K562 (cell line): Measurements from ENCODE around the gene DNAJC11. TPM values are rescaled to one million over a fixed set of nuclear protein-coding genes. Genes with fewer than 3 reads are reported as not detected.
A peak's percentile ranks its signal among the peaks of the same experiment; 100 is the strongest.

Experiments
- ATAC-seq: fragments of 200-7000 bp; cut with Tn5 transposase; 3 replicates; pipeline ENCODE4 v1.9.1; 2020; ENCODE audit warnings: moderate library complexity
- BruUV-seq: library from RNA; stranded (reverse); fragments of 400-500 nt; replicated peaks from 2 replicates; lab custom pipeline; 2021; lab: Mats Ljungman, UMichigan
- CTCF ChIA-PET: fragments of 300-600 bp; formaldehyde crosslinking; extraction: SDS; loops from one replicate; lab custom pipeline; 2021; ENCODE audit warnings: low intra/inter-chr PET ratio; lab: Yijun Ruan, JAX
- POLR2A ChIA-PET: fragments of 300-600, 350-650 bp; sonication (Branson Sonifier 250); formaldehyde crosslinking; extraction: SDS; loops from one replicate; lab custom pipeline; 2021; ENCODE audit warnings: antibody characterized with exemption, inconsistent platforms; lab: Yijun Ruan, JAX
- DNase-seq, 4 experiments: peaks; one replicate each; pipeline versions ENCODE4 v3.0.0 to v3.0.0-alpha.2; 2011 to 2018; ENCODE audit warnings: low spot score in 3 of 4, mixed read lengths in 3 of 4; ENCODE audit errors: extremely low read depth in 1 of 4
- FAIRE-seq: peaks from 2 replicates; lab custom pipeline; 2011; peaks lifted over from hg19 to GRCh38; lab: Jason Lieb, UNC
- H2AFZ ChIP-seq: 2 replicates; pipeline ENCODE4 v1.6.0; 2011; ENCODE audit warnings: low read depth, low read length, control low read depth, inconsistent platforms
- H3K27ac ChIP-seq: fragments of 200-600 bp; 3 replicates; pipeline ENCODE4 v1.8.0; 2011; ENCODE audit warnings: low read depth, mild to moderate bottlenecking, control low read depth, inconsistent platforms, low read length, moderate library complexity, mixed read lengths; ENCODE audit errors: extremely low read depth
- H3K27me3 ChIP-seq, 2 experiments: fragments of 300-600 bp in 1 of 2; 2 replicates in 1 of 2; 3 replicates in 1 of 2; pipeline versions ENCODE4 v1.6.0 to v1.8.0; 2011; ENCODE audit warnings: inconsistent platforms in 2 of 2, low read length in 2 of 2, mild to moderate bottlenecking in 1 of 2, mixed read lengths in 1 of 2, moderate library complexity in 1 of 2; ENCODE audit not compliant: control insufficient read depth in 2 of 2, insufficient read depth in 2 of 2
- H3K36me3 ChIP-seq: fragments of 300-600 bp; 3 replicates; pipeline ENCODE4 v1.8.0; 2011; ENCODE audit warnings: mild to moderate bottlenecking, low read length, inconsistent platforms; ENCODE audit not compliant: control insufficient read depth, insufficient read depth
- H3K4me1 ChIP-seq, 2 experiments: fragments of 200-600 bp in 1 of 2; replicated peaks in 1 of 2; 2 replicates in 1 of 2; 3 replicates in 1 of 2; pipeline versions ENCODE4 v1.5.1 to v1.8.0; 2011; ENCODE audit warnings: inconsistent platforms in 2 of 2, low read length in 2 of 2, mild to moderate bottlenecking in 1 of 2, mixed read lengths in 1 of 2, moderate library complexity in 1 of 2; ENCODE audit not compliant: control insufficient read depth in 2 of 2, insufficient read depth in 2 of 2
- H3K4me2 ChIP-seq: 2 replicates; pipeline ENCODE4 v1.6.1; 2011; ENCODE audit warnings: low read length, control low read depth, inconsistent platforms, mixed read lengths; ENCODE audit not compliant: insufficient read depth
- H3K4me3 ChIP-seq: fragments of 200-600 bp; sonication (generic), shearing (Covaris generic); 2 replicates; pipeline ENCODE4 v1.5.1; 2016; ENCODE audit warnings: control low read depth, inconsistent platforms
- H3K79me2 ChIP-seq: fragments of 200-600 bp; 3 replicates; pipeline ENCODE4 v1.8.0; 2011; ENCODE audit warnings: low read length, inconsistent platforms; ENCODE audit not compliant: control insufficient read depth, insufficient read depth
- H3K9ac ChIP-seq, 2 experiments: 2 replicates each; pipeline versions ENCODE4 v1.6.0 to v1.6.1; 2011; ENCODE audit warnings: low read depth in 2 of 2, low read length in 2 of 2, control low read depth in 1 of 2, inconsistent platforms in 1 of 2, mild to moderate bottlenecking in 1 of 2, mixed read lengths in 1 of 2; ENCODE audit not compliant: insufficient read depth in 1 of 2
- H3K9me1 ChIP-seq: one replicate; pipeline ENCODE4 v1.6.0; 2011; ENCODE audit warnings: inconsistent platforms, mild to moderate bottlenecking, low read length, moderate library complexity; ENCODE audit not compliant: control insufficient read depth, insufficient read depth
- H3K9me3 ChIP-seq: replicated peaks from 2 replicates; pipeline ENCODE4 v1.5.1; 2011; ENCODE audit warnings: low read depth, low read length, inconsistent platforms; ENCODE audit not compliant: control insufficient read depth, insufficient read depth
- H4K20me1 ChIP-seq: replicated peaks from 2 replicates; pipeline ENCODE4 v1.6.1; 2011; ENCODE audit warnings: low read length, inconsistent platforms, mixed read lengths; ENCODE audit not compliant: control insufficient read depth, insufficient read depth
- CEBPG ChIP-seq, 3 experiments: fragments of 200-800 bp in 1 of 3; sonication (Bioruptor generic) in 1 of 3; sonication (generic) in 1 of 3; formaldehyde crosslinking in 1 of 3; IDR thresholded peaks in 2 of 3; conservative IDR thresholded peaks in 1 of 3; 2 replicates each; pipeline versions ENCODE4 v1.6.1 to v1.8.0; 2016 to 2022; ENCODE audit warnings: missing compliant biosample characterization in 2 of 3, missing genetic modification characterization in 2 of 3, mild to moderate bottlenecking in 1 of 3, missing genetic modification reagents in 1 of 3
- GTF2F1 ChIP-seq: IDR thresholded peaks from 2 replicates; pipeline ENCODE4 v1.6.1; 2011; ENCODE audit warnings: low read depth, low read length, improper control_type of control experiment
- MBD2 ChIP-seq: sonication (generic); IDR thresholded peaks from 2 replicates; pipeline ENCODE4 v1.6.1; 2016; ENCODE audit warnings: low read depth, borderline replicate concordance
- NFYB ChIP-seq: IDR thresholded peaks from 2 replicates; pipeline ENCODE4 v1.6.1; 2011; ENCODE audit warnings: mild to moderate bottlenecking, moderate library complexity; ENCODE audit not compliant: insufficient read length; ENCODE audit errors: extremely low read depth
- RBM34 ChIP-seq: fragments of 200-400 bp; formaldehyde crosslinking; IDR thresholded peaks from 2 replicates; pipeline ENCODE4 v1.6.1; 2018; ENCODE audit warnings: low read length, borderline replicate concordance; ENCODE audit not compliant: insufficient read depth
- TCF15 ChIP-seq: fragments of 250-450 bp; sonication (Bioruptor Pico); IDR thresholded peaks from 2 replicates; pipeline ENCODE4 v1.8.0; 2022; ENCODE audit warnings: moderate library complexity, mild to moderate bottlenecking, inconsistent platforms
- ZNF124 ChIP-seq: sonication (generic); formaldehyde crosslinking; IDR thresholded peaks from 2 replicates; pipeline ENCODE4 v1.8.1; 2022; ENCODE audit warnings: missing genetic modification reagents
- WGBS: fragments of 100-300 bp; shearing (Covaris generic); methylation state at CpG from one replicate; pipeline ENCODE4 v1.1.6; 2016; ENCODE audit warnings: low coverage, mixed read lengths; ENCODE audit not compliant: insufficient coverage; ENCODE audit errors: missing lambda C conversion rate; 5-methylcytosine and 5-hydroxymethylcytosine counted together
- in situ Hi-C: fragments of 300-500 bp; cut with MboI; formaldehyde crosslinking; loops from 4 replicates; pipeline ENCODE4 v1.15.0; 2018; ENCODE audit warnings: inconsistent platforms, mixed read lengths
- intact Hi-C: fragments of 100-400 bp; cut with micrococcal nuclease; formaldehyde crosslinking; loops from 2 replicates; pipeline ENCODE4 v1.14.2; 2022
- polyA plus RNA-seq, 8 experiments: library from polyadenylated mRNA; depleted of rRNA in 4 of 8; stranded (reverse) in 5 of 8; unstranded in 3 of 8; fragments of >200 nt; fragmentation: Nextera tagmentation in 2 of 8; fragmentation: Illumina TruSeq in 1 of 8; extraction: Ambion mirVana in 2 of 8; extraction: Trizol in 1 of 8; gene quantifications; 2 replicates each; pipeline versions ENCODE4 v1.2.1 to v1.2.3, GENCODE V29; 2011 to 2014; ENCODE audit warnings: inconsistent platforms in 1 of 8, missing spikeins in 1 of 8
- total RNA-seq, 7 experiments: library from RNA; depleted of rRNA in 6 of 7; stranded (reverse); fragments of >200 nt in 6 of 7; fragmentation: Illumina TruSeq in 2 of 7; extraction: Trizol in 2 of 7; gene quantifications; 2 replicates each; pipeline versions ENCODE4 v1.2.1 to v1.2.3, GENCODE V29; 2011 to 2021; ENCODE audit warnings: low replicate concordance in 1 of 7
- TF ChIP-seq, protein P1 (sequence below): fragments of 450-650 bp; formaldehyde crosslinking; IDR thresholded peaks from 2 replicates; pipeline ENCODE4 v1.4.0; 2022; ENCODE audit warnings: mild to moderate bottlenecking, moderate library complexity

DNAJC11 gene
- total and polyA plus RNA-seq, 9 of the 15 experiments (the other 6 are each of a cell fraction or from before 2014, with no cell fraction given): 14.1 to 123 (median 76.6) TPM

DNA sequence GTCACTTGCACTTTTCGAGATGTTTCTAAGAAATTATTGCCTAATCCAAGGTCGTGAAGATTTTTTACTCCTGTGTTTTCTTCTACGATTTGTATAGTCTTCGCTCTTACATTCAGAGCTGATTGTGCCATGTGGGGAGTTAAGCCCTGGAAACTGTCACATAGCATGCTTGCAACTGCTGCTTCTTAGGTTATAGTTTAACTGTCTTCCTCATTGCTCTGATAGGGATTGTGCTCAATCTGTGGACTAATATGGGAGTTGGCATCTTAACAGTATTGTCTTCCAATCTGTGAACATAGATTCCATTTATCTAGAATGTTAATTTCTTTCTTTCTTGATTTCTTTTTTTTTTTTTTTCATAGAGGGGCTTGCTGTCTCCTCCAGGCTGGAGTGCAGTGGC lies 48.9 kb upstream of the DNAJC11 start:
- H3K9ac ChIP-seq: no peak overlapping the region

More for the DNA sequence above, 48.9 kb upstream of the DNAJC11 start:
- POLR2A ChIA-PET: interaction anchor here (1.0 kb wide), 1 partner anchor 260 kb away, joined by 4 read pairs; no protein-coding TSS in a partner anchor
- H3K4me2 ChIP-seq: no peak overlapping the region
- H3K36me3 ChIP-seq: no peaks in the 10 kb centered on the region
- FAIRE-seq (no peak), DNase-seq (no peak), ATAC-seq (no peak)
- WGBS: 0% methylated on average over 4 of the region's 4 CpGs
- BruUV-seq: no TSS peak
- intact Hi-C loops: no loop called here
- CTCF ChIA-PET: interaction anchor here (0.6 to 0.7 kb wide), 2 partner anchors 14 to 697 kb away, joined by 3 read pairs; no protein-coding TSS in a partner anchor
- in situ Hi-C loops: no loop called here
- H3K4me3 ChIP-seq: no peak overlapping the region
- no peak overlapping the region for H3K27ac ChIP-seq
- H4K20me1 ChIP-seq: no peaks in the 10 kb centered on the region
- H3K9me3 ChIP-seq: no peaks in the 10 kb centered on the region
- H3K9me1 ChIP-seq: no peaks in the 10 kb centered on the region
- H2AFZ ChIP-seq: no peak overlapping the region
- TF ChIP-seq, protein P1, sequence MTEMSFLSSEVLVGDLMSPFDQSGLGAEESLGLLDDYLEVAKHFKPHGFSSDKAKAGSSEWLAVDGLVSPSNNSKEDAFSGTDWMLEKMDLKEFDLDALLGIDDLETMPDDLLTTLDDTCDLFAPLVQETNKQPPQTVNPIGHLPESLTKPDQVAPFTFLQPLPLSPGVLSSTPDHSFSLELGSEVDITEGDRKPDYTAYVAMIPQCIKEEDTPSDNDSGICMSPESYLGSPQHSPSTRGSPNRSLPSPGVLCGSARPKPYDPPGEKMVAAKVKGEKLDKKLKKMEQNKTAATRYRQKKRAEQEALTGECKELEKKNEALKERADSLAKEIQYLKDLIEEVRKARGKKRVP (CRISPR knock-in tag): no peak
- no peak for TF ChIP-seq CEBPG (CRISPR knock-in tag; IDR thresholded peaks at IDR 0.05)
- 0 out of 4 replicates have a peak, but pooled peaks of 1 of the 2 experiments have one; percentile 16 for TF ChIP-seq CEBPG (tag; conservative IDR thresholded peaks at IDR 0.05 in 1 of 2, IDR thresholded peaks at IDR 0.05 in 1 of 2)
- TF ChIP-seq MBD2: no peak
- no peak for TF ChIP-seq TCF15 (CRISPR knock-in tag)
- no peak for TF ChIP-seq GTF2F1
- TF ChIP-seq RBM34: no peak
- no peak for TF ChIP-seq NFYB
- TF ChIP-seq ZNF124 (CRISPR knock-in tag): no peak
- no peaks in the 10 kb centered on the region for H3K79me2 ChIP-seq
- no peaks in the 10 kb centered on the region for H3K4me1 ChIP-seq
- H3K27me3 ChIP-seq: peaks cover 40 to 58% of the 10 kb centered on the region in 2 experiments
